Left ventricle myocardium inferior (tissue), 1 donor: ENCODE results near the gene DNASE1L2. TPM values are rescaled to one million over a fixed set of nuclear protein-coding genes. Genes with fewer than 3 reads are reported as not detected.

Source experiments
- DNase-seq: peaks from one replicate; pipeline ENCODE4 v3.0.0-alpha.2; 2020
- H3K27ac ChIP-seq: fragments of 200-600 bp; replicated peaks from 2 replicates; pipeline ENCODE4 v1.8.0; 2021
- H3K27me3 ChIP-seq: fragments of 200-600 bp; 2 replicates; pipeline ENCODE4 v1.8.0; 2021; ENCODE audit warnings: low read depth
- H3K36me3 ChIP-seq: fragments of 200-600 bp; 2 replicates; pipeline ENCODE4 v1.8.0; 2021
- H3K4me1 ChIP-seq: fragments of 200-600 bp; 2 replicates; pipeline ENCODE4 v1.8.0; 2021
- H3K4me3 ChIP-seq: fragments of 200-600 bp; 2 replicates; pipeline ENCODE4 v1.8.0; 2021; ENCODE audit warnings: mild to moderate bottlenecking, moderate library complexity
- H3K9me3 ChIP-seq: fragments of 200-600 bp; replicated peaks from 2 replicates; pipeline ENCODE4 v1.8.0; 2021
- CTCF ChIP-seq: fragments of 200-600 bp; IDR thresholded peaks from 2 replicates; pipeline ENCODE4 v1.8.0; 2021; ENCODE audit warnings: antibody characterized with exemption, mild to moderate bottlenecking, borderline replicate concordance
- intact Hi-C: fragments of 100-400 bp; cut with micrococcal nuclease; formaldehyde crosslinking; loops from one replicate; pipeline ENCODE4 v1.11.0; 2022
- total RNA-seq: library from RNA; stranded (reverse); fragmentation: NEBNext Ultra II Directional; extraction: Animal tissue kit (Norgen Biotek cat#: 25700); gene quantifications from one replicate; pipeline ENCODE4 v1.2.1, GENCODE V29; 2021
- donor health status: DM: no; HTN: yes; CAD: no; lungs with severe emphysema.

DNASE1L2 gene
- total RNA-seq, 1 donor from 2014 or later: 0.47 TPM

- TF ChIP-seq CTCF: no peak
- no peak for DNase-seq
- intact Hi-C loops: no loop called here
Observed at GRCh38 chr16:2284001-2284770, 47.9 kb downstream of the DNASE1L2 start.

GRCh38 chr16:2284797-2285576 is 48.7 kb downstream of the DNASE1L2 start:
- Histone ChIP-seq H3K27ac (no peak overlapping the region), H3K4me3 (no peak overlapping the region), H3K36me3 (peaks cover 59% of the 10 kb centered on the region), H3K27me3 (no peaks in the 10 kb centered on the region), H3K4me1 (no peaks in the 10 kb centered on the region), H3K9me3 (no peaks in the 10 kb centered on the region)
- TF ChIP-seq CTCF: no peak
- intact Hi-C loops: no loop called here
- no peak for DNase-seq

More at GRCh38 chr16:2284001-2284770, 47.9 kb downstream of the DNASE1L2 start:
- no peak overlapping the region for H3K27ac ChIP-seq
- H3K4me3 ChIP-seq: no peak overlapping the region
- H3K9me3 ChIP-seq: no peaks in the 10 kb centered on the region
- H3K36me3 ChIP-seq: peaks cover 60% of the 10 kb centered on the region
- no peaks in the 10 kb centered on the region for H3K4me1 ChIP-seq
- no peaks in the 10 kb centered on the region for H3K27me3 ChIP-seq

GRCh38 chr16:2285731-2286191 is 49.5 kb downstream of the DNASE1L2 start:
- intact Hi-C loops: no loop called here
- H3K36me3 ChIP-seq: peaks cover 60% of the 10 kb centered on the region
- no peak for TF ChIP-seq CTCF

GRCh38 chr16:2286550-2286949 is 50.3 kb downstream of the DNASE1L2 start:
- Histone ChIP-seq H3K27me3 (no peaks in the 10 kb centered on the region), H3K9me3 (no peaks in the 10 kb centered on the region), H3K4me3 (no peak overlapping the region), H3K4me1 (no peaks in the 10 kb centered on the region), H3K36me3 (peaks cover 64% of the 10 kb centered on the region), H3K27ac (no peak overlapping the region)
- no peak for TF ChIP-seq CTCF
- DNase-seq: no peak
- intact Hi-C loops: no loop called here

More at GRCh38 chr16:2285731-2286191, 49.5 kb downstream of the DNASE1L2 start:
- DNase-seq: no peak
- Histone ChIP-seq H3K4me3 (no peak overlapping the region), H3K4me1 (no peaks in the 10 kb centered on the region), H3K27me3 (no peaks in the 10 kb centered on the region), H3K9me3 (no peaks in the 10 kb centered on the region), H3K27ac (no peak overlapping the region)

- TF ChIP-seq CTCF: no peak
- Histone ChIP-seq H3K4me1 (no peaks in the 10 kb centered on the region), H3K4me3 (no peak overlapping the region), H3K27ac (no peak overlapping the region), H3K27me3 (no peaks in the 10 kb centered on the region), H3K9me3 (no peaks in the 10 kb centered on the region), H3K36me3 (peaks cover 67% of the 10 kb centered on the region)
- no peak for DNase-seq
- intact Hi-C loops: no loop called here
Observed at GRCh38 chr16:2287916-2288547, 51.8 kb downstream of the DNASE1L2 start.
